NCI-H345 (cell line): Measurements from ENCODE around the gene ARHGAP19.
A peak's percentile ranks its signal among the peaks of the same experiment; 100 is the strongest.

Source experiments
- DNase-seq: peaks from one replicate; lab custom pipeline; 2025; lab: John Stamatoyannopoulos, UW

The ARHGAP19 gene

GRCh38 chr10:97292097-97292861 lies at the start of gene ARHGAP19:
ARHGAP19 (minus strand) TSS chr10:97292637; CDS start chr10:97292627, 10 bp downstream.
- DNase-seq = peak; percentile 96

DNA sequence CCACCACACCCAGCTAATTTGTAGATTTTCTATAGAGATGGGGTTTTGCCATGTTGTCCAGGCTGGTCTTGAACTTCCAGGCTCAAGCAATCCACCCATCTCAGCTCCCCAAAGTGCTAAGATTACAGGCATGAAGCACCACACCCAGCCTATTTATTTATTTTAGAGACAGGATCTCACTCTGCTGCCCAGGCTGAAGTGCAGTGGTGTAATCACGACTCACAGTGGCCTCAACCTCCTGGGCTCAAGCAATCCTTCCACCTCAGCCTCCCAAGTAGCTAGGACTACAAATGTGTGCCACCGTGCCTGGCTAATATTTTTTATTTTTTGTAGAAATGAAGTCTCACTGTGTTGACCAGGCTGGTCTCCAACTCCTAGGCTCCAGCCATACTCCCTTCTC lies 49.0 kb upstream of the ARHGAP19 start:
- no peak for DNase-seq

DNA sequence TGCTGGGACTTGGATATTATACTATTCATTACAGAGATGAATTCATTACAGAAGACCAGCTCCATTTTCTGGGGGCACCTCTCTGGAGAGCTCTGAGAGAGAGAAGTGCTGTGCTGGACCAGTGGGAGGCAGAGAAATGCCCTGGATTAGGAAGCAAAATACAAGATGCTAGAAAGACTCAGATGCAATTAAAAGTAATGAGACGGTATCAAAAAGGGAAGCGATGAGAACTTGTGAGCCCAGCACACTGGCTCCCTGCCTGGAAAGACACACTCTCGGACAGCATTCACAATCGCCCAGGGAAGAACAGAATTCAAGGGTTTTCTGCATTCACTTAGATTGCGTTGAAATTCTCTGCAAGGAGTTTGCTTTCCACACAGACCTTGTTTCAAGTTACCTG lies 45.6 kb upstream of the ARHGAP19 start:
- DNase-seq = no peak

DNA sequence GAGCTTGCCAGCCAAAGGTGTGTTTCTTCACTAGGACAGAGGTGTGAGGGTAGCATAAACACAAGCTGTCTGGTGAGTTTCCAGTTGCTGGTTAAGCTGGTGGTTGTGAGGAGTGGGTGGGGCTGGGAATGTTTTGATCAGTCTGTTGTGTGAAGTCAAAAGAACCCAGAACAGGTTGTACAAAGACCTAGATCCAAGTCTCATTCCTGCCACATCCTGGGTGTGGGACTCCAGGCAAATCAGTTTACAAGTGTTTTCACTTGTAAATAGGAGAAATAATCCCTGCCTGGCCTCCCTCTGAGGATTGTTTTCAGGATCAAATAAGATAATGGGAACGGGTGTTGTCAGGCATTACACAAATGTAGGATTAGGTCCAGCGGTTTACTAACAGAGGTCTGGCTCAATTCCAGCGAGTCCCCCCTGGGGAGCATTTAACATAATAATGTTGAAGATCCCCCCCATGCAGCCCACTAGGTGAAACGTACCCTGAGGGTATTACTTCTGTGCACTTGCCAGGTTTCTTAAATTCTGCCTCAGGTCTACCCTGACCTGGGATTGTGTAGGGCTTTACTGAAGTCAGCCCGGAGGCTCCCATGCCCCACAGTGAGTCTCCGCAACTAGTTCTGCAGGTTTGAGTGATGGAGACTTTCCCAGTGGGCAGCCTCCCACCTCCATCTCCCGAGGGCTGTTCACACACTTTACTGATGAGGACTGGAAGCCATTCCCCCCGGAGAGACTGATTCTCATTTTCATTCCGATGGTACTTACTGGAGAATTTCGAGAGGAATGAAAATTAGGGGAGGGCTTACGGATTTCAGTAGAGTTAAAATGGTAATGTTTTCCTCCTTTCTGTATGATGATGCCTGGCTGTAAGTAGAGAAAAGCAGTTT lies 44.8 kb upstream of the ARHGAP19 start:
- peak; percentile 34 for DNase-seq

DNA sequence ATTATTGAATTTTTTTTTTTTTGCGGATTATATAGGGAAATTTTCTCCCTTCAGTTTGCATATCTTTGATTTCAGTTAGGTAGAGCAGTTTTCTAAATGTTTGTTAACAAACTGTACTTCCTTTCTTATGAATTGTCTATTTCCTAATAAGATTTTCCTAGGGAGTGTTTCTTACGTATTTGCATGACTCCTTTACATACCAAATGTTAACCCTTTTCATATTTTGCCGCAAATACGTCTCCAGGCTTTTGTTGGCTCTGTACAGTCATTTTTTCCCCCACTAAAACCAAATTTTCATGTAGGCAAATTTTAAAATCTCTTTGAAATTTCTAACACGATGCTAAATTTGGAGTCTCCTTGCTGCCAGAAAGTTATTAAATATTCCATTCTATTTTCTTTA lies 44.0 kb upstream of the ARHGAP19 start:
- DNase-seq = no peak

- DNase-seq = no peak
These were observed 43.6 kb upstream of the ARHGAP19 start for GRCh38 chr10:97336006-97336405.

DNA sequence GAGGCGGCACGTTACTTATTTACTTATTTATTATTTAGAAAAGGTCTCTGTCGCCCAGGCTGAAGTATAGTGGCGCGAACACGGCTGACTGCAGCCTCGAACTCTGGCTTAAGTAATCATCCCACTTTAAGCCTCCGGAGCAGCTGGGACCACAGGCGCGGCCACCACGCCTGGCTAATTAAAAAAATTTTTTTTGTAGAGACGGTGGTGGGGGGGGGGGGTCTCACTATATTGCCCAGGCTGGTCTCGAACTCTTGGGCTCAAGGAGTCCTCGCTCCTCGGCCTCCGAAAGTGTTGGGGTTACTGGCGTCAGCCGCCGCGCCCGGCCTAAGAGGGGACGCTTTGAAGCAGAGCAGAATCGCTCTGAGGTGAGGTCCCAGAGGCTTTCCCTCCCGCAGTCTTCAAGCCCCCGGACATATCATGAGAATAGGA lies 42.8 kb upstream of the ARHGAP19 start:
- DNase-seq = no peak

DNA sequence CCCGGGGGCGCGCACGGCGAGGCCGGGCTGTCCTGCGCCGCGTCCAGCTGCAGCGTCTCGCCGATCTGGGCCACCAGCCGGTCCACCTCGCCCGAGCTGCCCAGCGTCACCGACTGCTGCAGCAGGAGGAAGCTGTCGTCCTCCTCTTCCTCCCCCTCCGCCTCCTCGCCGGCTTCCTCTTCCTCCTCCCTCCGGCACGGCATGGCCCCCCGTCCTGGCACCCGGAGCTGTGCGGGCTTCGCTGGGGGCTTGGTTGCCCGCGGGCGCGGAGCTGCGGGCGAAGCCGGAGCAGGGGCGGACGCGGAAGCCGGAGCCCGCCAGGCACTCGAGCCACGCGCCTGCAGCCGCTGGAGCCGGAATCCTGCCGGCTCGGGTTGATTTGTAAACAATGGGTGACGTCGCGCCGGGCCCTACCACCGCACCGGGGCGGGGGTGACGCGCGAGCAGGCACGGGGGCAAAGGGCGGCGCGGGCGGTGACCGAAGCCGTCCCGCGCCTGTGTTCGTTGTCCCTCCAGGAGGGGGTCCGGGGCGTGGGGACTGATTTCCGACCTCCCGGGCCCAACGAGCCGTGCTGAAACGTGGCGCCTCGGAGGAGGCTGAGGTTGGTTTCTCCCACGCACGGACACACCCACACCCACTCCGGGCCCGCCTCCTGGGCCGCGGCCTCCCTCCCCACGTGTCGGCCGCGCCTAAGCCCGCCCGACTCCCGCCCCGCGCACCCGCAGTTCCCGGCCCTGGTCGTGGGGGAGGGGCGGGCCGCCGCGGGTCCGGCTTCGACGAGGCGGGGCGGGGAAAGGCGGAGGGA lies 42.1 kb upstream of the ARHGAP19 start, which contains the start of gene FRAT2:
Gene FRAT2, minus strand, starts transcription at position 360 of the 806 bp plus-strand sequence. Its CDS starts 157 bp downstream, at position 203.
- peak; percentile 82 for DNase-seq

DNA sequence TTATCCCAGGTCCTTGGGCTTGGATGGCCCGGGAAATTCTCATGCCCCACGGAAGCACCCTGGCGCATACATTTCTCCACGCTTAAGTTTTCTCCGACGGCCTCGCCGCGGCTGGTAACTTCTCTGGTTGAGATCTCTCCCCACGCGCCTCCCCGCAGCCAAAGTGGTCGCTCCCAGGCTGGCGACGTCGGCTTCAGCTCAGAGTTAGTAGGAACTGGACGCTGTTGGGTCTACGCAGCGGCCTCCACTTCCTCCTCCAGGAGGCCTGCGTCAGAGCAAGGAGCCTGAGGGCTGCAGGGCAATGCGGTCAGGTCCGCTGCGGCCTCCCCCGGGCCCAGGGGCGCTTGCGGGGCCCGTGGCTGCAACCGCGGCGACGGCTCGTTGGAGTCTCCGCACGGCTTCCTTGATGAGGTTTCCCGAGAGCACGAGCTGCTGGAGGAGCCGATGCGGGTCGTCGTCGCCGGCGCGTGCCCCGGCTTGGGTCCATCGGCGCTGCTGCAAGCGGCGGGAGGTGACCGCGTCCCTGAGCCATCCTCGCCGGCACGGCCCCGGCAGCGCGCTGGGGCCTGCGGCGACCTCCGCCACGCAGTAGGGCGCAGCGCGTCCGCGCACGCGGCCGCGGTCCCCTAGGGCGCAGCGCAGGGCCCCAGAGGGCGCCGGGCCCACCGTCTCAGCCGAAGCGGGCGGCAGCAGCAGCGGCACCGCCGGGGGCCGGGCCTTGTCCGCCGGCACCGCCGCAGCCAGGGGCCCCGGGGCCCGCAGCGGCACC lies 41.3 kb upstream of the ARHGAP19 start:
- no peak for DNase-seq

DNA sequence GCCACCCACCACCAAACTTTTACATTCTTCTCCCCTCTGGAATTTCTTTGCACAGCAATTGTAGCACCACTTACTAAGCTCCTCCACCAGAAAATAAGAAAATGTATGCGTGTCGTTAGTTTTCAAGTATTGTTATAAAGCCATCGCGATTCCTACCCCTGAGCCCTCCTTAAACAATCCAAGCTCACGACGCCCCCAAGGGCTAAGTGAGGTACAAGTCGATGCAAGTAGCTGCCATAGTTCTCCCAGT lies 40.8 kb upstream of the ARHGAP19 start:
- no peak for DNase-seq

DNA sequence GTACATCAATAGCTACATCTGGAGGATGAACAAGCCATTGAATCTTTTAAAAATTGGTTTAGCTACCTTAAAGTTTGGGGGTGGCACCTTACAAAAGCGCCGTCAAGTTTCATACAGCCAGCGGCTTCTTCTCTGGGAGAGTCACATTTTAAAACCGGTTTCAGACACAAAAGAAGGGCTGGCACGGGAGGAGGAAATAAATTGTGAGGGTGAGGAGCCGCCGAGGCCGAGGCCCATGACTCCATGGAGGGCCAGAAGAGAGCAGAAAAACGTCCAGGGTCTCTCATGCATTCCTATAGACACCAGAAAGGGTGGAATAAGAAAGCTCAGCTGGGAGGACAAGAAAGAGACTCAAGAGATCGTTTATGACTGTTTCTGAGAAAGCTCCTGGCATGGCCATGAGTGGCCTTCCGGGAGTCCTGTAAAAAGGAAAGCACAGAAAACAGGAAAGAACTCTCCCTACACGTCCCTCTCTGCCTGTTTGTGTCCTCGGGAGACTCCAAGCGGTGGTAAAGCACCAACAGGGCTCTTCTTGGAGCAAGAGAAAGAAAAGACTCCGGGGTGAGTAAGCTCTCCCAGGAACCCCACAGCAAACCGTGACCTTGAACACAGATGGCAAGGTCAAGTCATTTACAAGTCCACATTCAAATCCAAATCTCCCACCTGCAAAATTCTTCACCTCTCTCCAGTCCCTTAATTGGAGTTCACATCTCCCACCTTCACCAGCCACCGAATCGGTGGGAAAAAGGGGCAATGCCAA lies 40.3 kb upstream of the ARHGAP19 start:
- DNase-seq = no peak

DNA sequence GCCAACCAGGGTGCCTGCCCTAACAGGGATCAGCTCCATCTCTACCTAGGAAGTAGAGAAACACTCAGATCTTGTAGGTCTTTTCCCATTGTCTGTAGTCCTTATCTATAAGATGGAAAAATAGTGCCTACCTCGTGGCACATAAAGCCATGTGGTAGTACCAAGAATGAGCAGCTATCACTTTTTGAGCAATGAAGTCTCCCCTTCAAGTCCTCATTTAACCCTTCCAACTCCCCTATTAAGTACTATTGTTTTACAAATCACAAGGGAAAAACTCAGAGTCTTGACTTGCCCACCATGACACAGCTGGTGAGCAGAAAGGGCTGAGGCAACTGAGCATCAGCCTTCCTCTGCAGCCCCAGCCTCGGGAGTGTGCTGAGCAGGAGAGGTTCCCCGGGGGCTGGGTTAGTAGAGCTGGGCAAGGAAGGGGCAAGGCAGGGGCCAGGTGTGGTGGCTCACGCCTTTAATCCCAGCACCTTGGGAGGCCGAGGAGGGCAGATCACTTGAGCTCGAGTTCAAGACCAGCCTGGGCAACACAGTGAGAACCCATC lies 38.8 kb upstream of the ARHGAP19 start:
- no peak for DNase-seq

- DNase-seq = no peak
These were observed 37.3 kb upstream of the ARHGAP19 start for GRCh38 chr10:97329766-97330165.

DNA sequence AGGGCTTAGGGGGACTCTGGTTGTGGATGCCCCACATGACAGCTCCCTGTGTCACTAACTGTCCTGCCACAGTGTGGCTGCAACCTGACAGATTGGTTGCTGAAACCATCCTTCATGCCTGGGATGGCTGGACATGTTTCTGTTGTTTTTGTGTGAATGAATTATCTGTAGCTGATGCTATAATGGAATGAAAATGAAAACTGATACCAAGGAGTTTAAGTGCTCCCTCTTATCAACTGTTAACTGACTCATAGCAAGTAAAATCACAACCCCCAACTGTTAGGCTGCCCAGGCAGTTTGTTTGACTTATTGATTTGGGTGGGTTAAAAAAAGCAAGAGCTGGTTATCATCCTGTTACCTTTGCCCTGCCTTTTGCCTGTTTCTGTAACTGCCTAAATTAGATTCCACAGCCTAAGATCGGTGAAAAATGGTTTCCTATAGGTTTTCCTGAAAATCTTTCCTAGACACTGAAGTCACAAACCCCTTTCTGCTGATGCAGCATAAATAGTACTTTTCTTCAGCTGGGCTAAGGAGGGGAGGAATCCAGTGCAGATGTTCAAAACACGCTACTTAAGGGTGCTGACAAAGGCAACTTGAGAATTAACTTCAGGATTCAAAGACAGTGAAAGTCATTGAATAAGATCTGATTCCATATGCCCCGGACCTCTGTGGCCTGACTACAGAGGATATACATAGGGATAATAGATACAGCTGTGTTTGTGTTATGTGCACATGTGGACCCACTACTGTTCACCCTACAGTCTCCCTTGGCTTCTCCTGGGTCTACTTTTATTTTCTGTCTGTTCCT lies 36.4 kb upstream of the ARHGAP19 start:
- DNase-seq = peak; percentile 37

GRCh38 chr10:97327348-97328294 lies 35.2 kb upstream of the ARHGAP19 start:
- peak; percentile 43 for DNase-seq

DNA sequence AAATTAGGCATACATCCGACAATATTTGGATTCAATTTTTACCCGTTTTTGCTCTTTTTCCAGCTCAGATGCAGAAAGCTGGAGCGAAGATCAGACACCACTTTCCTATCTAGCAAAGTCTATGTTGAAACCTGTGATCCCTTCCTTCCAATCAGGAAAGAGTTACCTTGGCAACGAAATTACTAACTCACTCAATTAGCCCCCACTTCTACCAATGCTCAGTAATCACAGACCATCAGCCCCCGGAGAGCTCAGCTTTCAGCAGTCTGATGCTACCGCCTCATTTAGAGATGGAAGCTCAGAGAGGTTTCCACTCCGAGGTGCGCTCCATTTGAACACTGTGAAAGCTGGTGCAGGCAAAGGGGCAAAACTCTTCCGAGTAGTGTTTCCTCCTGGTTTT lies 33.3 kb upstream of the ARHGAP19 start:
- no peak for DNase-seq

GRCh38 chr10:97323501-97323900 lies 31.1 kb upstream of the ARHGAP19 start:
- no peak for DNase-seq

DNA sequence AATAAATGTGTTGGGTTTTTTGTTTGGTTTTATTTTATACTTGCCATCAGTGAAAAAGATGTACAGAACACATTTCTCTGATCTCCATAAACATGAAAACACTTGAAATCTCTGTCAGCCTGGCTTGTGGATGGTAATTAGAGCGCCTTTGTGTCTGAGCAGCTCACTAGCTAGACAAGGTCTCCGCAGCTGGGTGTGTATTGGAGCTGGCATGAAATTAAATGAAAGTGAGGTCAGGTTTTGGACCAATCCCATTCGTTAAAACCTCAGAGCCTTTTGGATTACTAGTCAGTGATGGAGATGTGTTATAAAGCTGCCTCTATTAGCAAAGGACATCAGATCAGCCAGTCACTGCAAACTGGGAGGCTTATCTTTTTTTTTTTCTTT lies 29.4 kb upstream of the ARHGAP19 start:
- DNase-seq = peak; percentile 32
